ENCODE measurements around the gene NCKAP5. TPM values are rescaled to one million over a fixed set of nuclear protein-coding genes. Genes with fewer than 3 reads are reported as not detected.

The NCKAP5 gene
- total RNA-seq, 1 donor from 2014 or later, result 2.7 TPM

DNA sequence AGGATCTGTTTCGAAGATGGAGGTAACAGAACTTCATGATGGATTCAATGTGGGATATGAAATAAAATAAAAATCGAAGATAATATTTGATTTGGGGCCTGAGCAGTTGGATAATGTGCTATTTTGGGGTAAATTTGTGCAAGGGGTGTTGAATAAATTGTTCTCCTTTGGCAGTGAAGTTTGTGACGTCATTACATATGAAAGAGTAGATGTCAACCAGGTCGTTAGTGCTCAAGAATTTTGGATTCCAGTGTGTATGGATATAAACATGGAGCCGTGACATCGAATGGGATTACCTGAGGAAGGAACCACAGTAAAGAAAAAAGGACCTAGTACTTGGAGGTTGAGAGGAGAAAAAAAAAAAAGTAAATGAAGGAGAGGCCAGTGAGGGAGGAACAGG, 253.0 kb downstream of the NCKAP5 start:
- H3K27ac ChIP-seq (ENCODE audit: low read depth, low read length), result no peak overlapping the region
- no peaks in the 10 kb centered on the region for H3K9me3 Mint-ChIP-seq (ENCODE audit: unreplicated experiment)
- TF ChIP-seq EZH2 (IDR thresholded peaks at IDR 0.05; ENCODE audit: insufficient read depth, low read length), result no peak
- TF ChIP-seq, protein P1, sequence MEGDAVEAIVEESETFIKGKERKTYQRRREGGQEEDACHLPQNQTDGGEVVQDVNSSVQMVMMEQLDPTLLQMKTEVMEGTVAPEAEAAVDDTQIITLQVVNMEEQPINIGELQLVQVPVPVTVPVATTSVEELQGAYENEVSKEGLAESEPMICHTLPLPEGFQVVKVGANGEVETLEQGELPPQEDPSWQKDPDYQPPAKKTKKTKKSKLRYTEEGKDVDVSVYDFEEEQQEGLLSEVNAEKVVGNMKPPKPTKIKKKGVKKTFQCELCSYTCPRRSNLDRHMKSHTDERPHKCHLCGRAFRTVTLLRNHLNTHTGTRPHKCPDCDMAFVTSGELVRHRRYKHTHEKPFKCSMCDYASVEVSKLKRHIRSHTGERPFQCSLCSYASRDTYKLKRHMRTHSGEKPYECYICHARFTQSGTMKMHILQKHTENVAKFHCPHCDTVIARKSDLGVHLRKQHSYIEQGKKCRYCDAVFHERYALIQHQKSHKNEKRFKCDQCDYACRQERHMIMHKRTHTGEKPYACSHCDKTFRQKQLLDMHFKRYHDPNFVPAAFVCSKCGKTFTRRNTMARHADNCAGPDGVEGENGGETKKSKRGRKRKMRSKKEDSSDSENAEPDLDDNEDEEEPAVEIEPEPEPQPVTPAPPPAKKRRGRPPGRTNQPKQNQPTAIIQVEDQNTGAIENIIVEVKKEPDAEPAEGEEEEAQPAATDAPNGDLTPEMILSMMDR (IDR thresholded peaks at IDR 0.05; ENCODE audit: insufficient read depth, low read depth, low read length), result no peak

DNA sequence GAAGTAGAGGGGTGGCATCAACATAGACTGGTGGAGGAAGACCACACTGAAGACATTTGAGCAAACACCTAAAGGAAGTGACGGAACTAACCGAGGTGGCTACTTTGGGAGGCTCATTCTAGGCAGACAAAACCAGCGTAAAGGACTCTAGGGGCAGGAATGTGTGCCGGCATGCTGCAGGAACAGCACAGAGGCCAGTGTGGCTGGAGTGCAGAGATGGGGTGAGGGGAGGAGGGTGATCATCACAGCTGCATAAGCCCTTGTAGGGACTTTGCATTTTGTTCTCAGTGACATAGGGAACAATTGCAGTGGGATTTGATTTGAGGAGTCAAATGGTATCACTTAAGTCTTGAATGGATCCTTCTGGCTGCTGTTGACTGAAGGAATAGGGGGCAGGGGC, 253.5 kb downstream of the NCKAP5 start:
- FAIRE-seq (no peak), DNase-seq (ENCODE audit: low read depth) (no peak)
- Histone ChIP-seq H3K36me3 (ENCODE audit: insufficient read depth, low read length) (no peaks in the 10 kb centered on the region), H3K9me3 (ENCODE audit: insufficient read depth, low read depth, low read length) (no peaks in the 10 kb centered on the region), H3K4me3 (ENCODE audit: insufficient read depth, low read depth, low read length) (no peak overlapping the region), H3K79me2 (ENCODE audit: insufficient read depth, low read length) (no peaks in the 10 kb centered on the region), H4K20me1 (ENCODE audit: insufficient read depth, low read length) (no peaks in the 10 kb centered on the region), H2AFZ (ENCODE audit: low read depth, low read length) (no peak overlapping the region), H3K27me3 (ENCODE audit: insufficient read depth, low read length) (no peaks in the 10 kb centered on the region), H3K4me2 (ENCODE audit: low read length) (no peak overlapping the region), H3K4me1 (ENCODE audit: insufficient read depth, low read length) (no peaks in the 10 kb centered on the region), H3K27ac (ENCODE audit: low read depth, low read length) (no peak overlapping the region), H3K9ac (ENCODE audit: low read length) (no peak overlapping the region)
- peaks cover 10% of the 10 kb centered on the region for H3K4me1 Mint-ChIP-seq (ENCODE audit: low read depth, unreplicated experiment)
- TF ChIP-seq, protein P1 (IDR thresholded peaks at IDR 0.05; ENCODE audit: insufficient read depth, low read depth, low read length), result no peak
- TF ChIP-seq EZH2 (IDR thresholded peaks at IDR 0.05; ENCODE audit: insufficient read depth, low read length), result no peak
- H3K27me3 Mint-ChIP-seq (ENCODE audit: low read depth, unreplicated experiment), result no peaks in the 10 kb centered on the region
- H3K4me3 Mint-ChIP-seq (ENCODE audit: unreplicated experiment), result no peak overlapping the region
- H3K36me3 Mint-ChIP-seq (ENCODE audit: low read depth, unreplicated experiment), result peaks cover 2% of the 10 kb centered on the region
- H3K27ac Mint-ChIP-seq (ENCODE audit: unreplicated experiment), result no peak overlapping the region
- H3K9me3 Mint-ChIP-seq (ENCODE audit: unreplicated experiment), result no peaks in the 10 kb centered on the region

More for the DNA sequence above, 253.0 kb downstream of the NCKAP5 start:
- Mint-ChIP-seq H3K27me3 (ENCODE audit: low read depth, unreplicated experiment) (no peaks in the 10 kb centered on the region), H3K4me1 (ENCODE audit: low read depth, unreplicated experiment) (peaks cover 10% of the 10 kb centered on the region), H3K4me3 (ENCODE audit: unreplicated experiment) (no peak overlapping the region), H3K36me3 (ENCODE audit: low read depth, unreplicated experiment) (peaks cover 2% of the 10 kb centered on the region), H3K27ac (ENCODE audit: unreplicated experiment) (no peak overlapping the region)
- H2AFZ ChIP-seq (ENCODE audit: low read depth, low read length), result no peak overlapping the region
- H3K36me3 ChIP-seq (ENCODE audit: insufficient read depth, low read length), result no peaks in the 10 kb centered on the region
- FAIRE-seq (no peak), DNase-seq (ENCODE audit: low read depth) (no peak)
- no peaks in the 10 kb centered on the region for H3K9me3 ChIP-seq (ENCODE audit: insufficient read depth, low read depth, low read length)
- no peak overlapping the region for H3K4me3 ChIP-seq (ENCODE audit: insufficient read depth, low read depth, low read length)
- H3K9ac ChIP-seq (ENCODE audit: low read length), result no peak overlapping the region
- no peaks in the 10 kb centered on the region for H4K20me1 ChIP-seq (ENCODE audit: insufficient read depth, low read length)
- no peak overlapping the region for H3K4me2 ChIP-seq (ENCODE audit: low read length)
- no peaks in the 10 kb centered on the region for H3K79me2 ChIP-seq (ENCODE audit: insufficient read depth, low read length)
- no peaks in the 10 kb centered on the region for H3K27me3 ChIP-seq (ENCODE audit: insufficient read depth, low read length)
- no peaks in the 10 kb centered on the region for H3K4me1 ChIP-seq (ENCODE audit: insufficient read depth, low read length)

DNA sequence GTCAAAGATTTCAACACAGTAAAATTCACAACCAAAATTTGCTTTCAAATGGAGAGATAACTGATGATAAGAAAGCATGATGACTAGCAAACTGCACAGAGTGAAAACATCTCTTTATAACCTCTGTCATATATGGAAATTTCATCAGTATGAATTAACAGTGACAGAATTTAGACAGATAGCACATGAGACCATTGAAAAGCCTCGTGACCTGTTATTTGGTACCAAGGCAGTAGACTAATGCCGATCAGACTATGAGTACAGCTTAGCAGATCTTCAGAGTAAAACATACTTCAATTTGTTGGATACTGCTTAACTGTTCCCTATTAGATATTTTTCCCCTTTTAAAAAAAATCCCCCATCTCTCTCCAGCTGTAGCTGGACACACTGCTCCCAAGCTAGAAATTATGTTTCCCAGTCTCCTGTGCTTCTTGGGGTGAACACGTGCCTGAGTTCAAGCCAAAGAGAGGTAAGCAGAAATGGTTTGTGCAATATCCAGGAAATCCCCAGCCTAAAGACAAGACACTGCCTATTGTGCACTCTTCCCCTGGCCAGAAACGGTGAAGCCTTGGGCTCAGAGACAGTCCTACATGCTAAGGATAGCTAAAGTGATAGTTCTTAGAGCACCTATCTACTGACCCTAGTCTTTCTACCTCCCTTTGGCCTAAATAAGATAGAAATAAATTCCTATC, 256.1 kb downstream of the NCKAP5 start:
- peaks cover 2% of the 10 kb centered on the region for H3K36me3 Mint-ChIP-seq (ENCODE audit: low read depth, unreplicated experiment)
- DNase-seq (ENCODE audit: low read depth) (no peak), FAIRE-seq (no peak)
- H3K79me2 ChIP-seq (ENCODE audit: insufficient read depth, low read length), result no peaks in the 10 kb centered on the region
- no peaks in the 10 kb centered on the region for H4K20me1 ChIP-seq (ENCODE audit: insufficient read depth, low read length)
- no peak overlapping the region for H3K4me2 ChIP-seq (ENCODE audit: low read length)
- no peaks in the 10 kb centered on the region for H3K27me3 Mint-ChIP-seq (ENCODE audit: low read depth, unreplicated experiment)
- no peak overlapping the region for H3K4me3 ChIP-seq (ENCODE audit: insufficient read depth, low read depth, low read length)
- no peaks in the 10 kb centered on the region for H3K9me3 ChIP-seq (ENCODE audit: insufficient read depth, low read depth, low read length)
- H3K4me3 Mint-ChIP-seq (ENCODE audit: unreplicated experiment), result no peak overlapping the region
- no peaks in the 10 kb centered on the region for H3K36me3 ChIP-seq (ENCODE audit: insufficient read depth, low read length)
- H3K27me3 ChIP-seq (ENCODE audit: insufficient read depth, low read length), result no peaks in the 10 kb centered on the region
- no peak overlapping the region for H3K9ac ChIP-seq (ENCODE audit: low read length)
- H3K27ac ChIP-seq (ENCODE audit: low read depth, low read length), result no peak overlapping the region
- peaks cover 10% of the 10 kb centered on the region for H3K4me1 Mint-ChIP-seq (ENCODE audit: low read depth, unreplicated experiment)
- no peak overlapping the region for H2AFZ ChIP-seq (ENCODE audit: low read depth, low read length)
- no peaks in the 10 kb centered on the region for H3K4me1 ChIP-seq (ENCODE audit: insufficient read depth, low read length)
- TF ChIP-seq, protein P1 (IDR thresholded peaks at IDR 0.05; ENCODE audit: insufficient read depth, low read depth, low read length), result no peak
- no peak for TF ChIP-seq EZH2 (IDR thresholded peaks at IDR 0.05; ENCODE audit: insufficient read depth, low read length)
- peak overlapping the region; percentile 26 for H3K27ac Mint-ChIP-seq (ENCODE audit: unreplicated experiment)
- no peaks in the 10 kb centered on the region for H3K9me3 Mint-ChIP-seq (ENCODE audit: unreplicated experiment)
